ENCODE measurements around the gene BAIAP2L2.
"Not testable (repeated sequence)": the region's sequence is repeated elsewhere in the genome, so short reads cannot be mapped to it uniquely, and the experiment has no call there.

BAIAP2L2 gene

GRCh38 chr22:38126928-38127668 lies 16.6 kb upstream of the BAIAP2L2 start:
- no peak for DNase-seq (ENCODE audit: low read depth)

DNA sequence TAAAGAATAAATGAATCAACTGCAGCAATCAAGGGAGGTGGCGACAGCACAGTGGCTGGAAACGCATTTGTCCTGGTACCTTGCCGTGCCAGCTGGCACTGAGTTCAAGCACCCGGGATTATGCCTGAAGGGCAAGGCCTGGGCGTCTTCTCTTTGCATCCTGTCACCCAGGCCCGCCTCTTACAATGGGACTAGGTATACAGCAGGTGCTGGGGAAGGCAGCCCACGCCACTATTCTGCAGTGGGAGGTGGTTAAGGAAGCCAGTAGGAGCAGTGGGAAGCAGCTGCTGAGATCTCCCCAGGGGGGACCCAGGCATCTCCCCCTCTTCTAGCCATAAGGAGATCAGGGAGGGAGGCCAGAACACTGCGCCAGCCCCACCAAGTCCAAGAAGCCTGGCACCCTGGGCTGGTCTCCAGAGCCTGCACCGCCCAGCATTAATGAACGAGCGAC lies 15.3 kb upstream of the BAIAP2L2 start:
- DNase-seq (ENCODE audit: low read depth) = no peak

GRCh38 chr22:38125038-38125610 lies 14.6 kb upstream of the BAIAP2L2 start:
- DNase-seq (ENCODE audit: low read depth) = no peak

- no peak for DNase-seq (ENCODE audit: low read depth)
Measured at GRCh38 chr22:38124236-38124974, 13.9 kb upstream of the BAIAP2L2 start.

- DNase-seq (ENCODE audit: low read depth) = no peak
Measured at GRCh38 chr22:38122616-38123015, 12.1 kb upstream of the BAIAP2L2 start.

DNA sequence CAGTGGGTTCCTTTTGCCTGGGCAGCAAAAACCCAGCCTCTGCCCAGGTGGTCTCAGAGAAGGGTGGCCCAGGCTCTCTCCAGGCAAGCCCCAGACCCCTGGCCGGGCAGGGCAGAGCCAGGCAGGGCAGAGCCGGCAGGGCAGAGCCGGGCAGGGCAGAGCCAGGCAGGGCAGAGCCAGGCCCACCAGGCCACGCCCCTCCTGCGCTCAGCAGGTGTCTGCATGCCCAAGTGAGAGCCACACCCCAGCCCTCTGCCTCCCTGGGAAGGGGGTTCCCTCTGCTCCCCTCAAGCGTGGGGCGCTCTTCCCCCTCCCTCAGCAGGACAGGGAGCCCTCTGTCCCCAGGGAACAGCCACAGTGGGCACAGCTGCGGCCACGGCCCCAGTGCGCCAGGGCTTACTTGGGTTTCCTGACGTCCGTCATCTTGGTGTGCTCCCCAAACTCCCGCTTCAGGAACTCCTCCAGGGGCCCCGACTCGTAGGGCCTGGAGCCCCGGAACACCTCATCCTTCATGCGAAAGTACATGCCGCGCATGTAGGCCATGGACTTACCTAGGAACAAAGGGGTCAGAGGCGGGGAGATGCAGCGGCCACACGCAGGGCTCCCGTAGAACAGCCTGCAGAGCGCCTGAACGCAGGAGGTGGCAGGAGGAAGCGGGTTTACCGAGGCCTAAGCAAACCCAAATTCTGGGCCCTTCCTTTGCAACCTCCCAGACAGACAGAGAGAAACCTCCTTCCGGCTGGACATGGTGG lies 10.1 kb upstream of the BAIAP2L2 start:
- no peak for DNase-seq (ENCODE audit: low read depth)

GRCh38 chr22:38118747-38119146 lies 8.3 kb upstream of the BAIAP2L2 start:
- DNase-seq (ENCODE audit: low read depth) = not testable (repeated sequence)

GRCh38 chr22:38118182-38118581 lies 7.7 kb upstream of the BAIAP2L2 start:
- no peak for DNase-seq (ENCODE audit: low read depth)

GRCh38 chr22:38117556-38117955 lies 7.1 kb upstream of the BAIAP2L2 start:
- not testable (repeated sequence) for DNase-seq (ENCODE audit: low read depth)

DNA sequence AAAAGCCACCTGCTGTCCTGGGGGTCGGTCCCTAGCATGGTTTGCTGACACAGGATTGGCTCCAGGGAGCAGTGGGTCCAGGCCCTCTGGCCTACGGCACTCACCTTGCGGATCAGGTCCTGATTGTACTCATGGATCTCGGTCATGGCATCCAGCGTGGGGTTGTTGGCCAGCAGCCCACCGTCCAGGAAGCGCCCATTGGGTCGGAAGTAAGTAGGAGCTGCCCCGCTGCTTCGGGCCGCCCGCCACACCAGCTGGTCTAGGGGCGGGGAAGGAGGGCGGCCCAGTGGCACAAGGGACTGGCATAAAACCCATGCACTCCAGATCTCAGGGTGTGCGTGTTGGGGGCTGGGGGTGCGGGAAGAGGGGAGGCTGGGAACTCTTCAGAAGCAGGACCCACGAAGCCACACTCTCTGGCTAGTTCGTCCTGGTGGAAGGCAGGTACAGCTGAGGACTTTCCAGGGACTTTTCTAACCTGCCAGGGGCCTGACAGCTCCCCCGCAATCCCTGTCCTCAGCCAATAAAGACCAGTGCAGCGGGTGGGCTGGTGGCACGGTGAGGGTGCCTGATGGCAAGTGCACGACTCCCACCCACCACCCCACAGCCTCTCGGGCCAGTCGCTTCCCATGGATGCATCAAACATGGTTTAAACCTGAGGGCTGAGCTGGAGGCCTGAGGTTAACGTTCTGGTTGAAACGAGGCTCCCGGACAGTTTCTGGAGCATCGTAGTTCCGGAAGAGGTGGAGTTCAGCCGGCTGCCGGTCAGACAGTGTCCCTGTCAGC lies 5.1 kb upstream of the BAIAP2L2 start:
- no peak for DNase-seq (ENCODE audit: low read depth)

DNA sequence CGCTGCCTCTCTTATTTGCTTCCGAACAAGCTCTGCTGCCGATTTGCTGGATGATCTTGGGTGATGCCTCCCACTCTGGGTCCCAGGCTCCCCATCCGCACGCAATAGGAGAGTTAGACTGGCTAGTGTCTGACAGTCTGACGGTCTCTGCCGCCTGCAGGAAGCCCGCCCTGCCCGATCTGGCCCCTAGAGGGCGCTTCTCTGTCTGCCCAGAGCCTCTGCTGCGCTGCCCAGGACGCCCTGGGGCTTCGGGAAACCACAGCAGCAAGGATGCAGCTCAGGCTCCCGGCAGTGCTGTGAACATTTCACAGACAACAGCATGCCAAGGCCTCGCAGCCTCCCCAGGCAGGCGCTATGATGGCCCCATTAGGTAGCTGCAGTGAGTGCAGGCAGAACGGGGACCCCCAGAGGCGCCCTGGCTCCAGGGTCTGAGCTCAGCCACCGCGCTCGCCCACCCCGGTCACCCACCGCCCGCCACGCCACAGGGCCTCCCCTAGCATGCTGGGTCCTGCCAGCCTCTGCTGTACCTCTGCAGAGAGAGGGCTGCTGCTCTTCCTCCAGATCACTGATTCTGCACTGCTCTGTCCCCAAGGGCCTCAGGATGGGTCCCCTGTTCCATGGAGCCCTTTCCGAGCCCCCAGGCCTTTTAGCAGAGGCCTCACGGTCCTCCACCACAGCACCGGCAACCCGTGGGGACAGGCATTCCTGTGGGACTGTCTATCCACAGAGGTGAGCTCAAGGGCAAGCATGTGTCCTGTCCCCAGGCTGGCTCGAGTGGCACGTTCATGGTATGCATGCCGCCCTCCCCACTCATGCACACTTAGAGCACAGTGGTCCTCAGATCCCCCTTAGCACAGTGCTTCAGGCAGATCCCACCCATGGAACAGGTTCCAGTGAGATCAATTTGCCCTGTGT lies 4.3 kb upstream of the BAIAP2L2 start:
- DNase-seq (ENCODE audit: low read depth) = peak; percentile 49

GRCh38 chr22:38112381-38112780 lies 1.9 kb upstream of the BAIAP2L2 start:
- DNase-seq (ENCODE audit: low read depth) = no peak

GRCh38 chr22:38111925-38112355 lies 1.5 kb upstream of the BAIAP2L2 start:
- DNase-seq (ENCODE audit: low read depth) = no peak

GRCh38 chr22:38110863-38111852 lies 674 bp upstream of the BAIAP2L2 start:
- no peak for DNase-seq (ENCODE audit: low read depth)

- DNase-seq (ENCODE audit: low read depth) = no peak
Measured at GRCh38 chr22:38109371-38110001, 998 bp downstream of the BAIAP2L2 start.

GRCh38 chr22:38108561-38109319 lies 1.7 kb downstream of the BAIAP2L2 start:
- no peak for DNase-seq (ENCODE audit: low read depth)

DNA sequence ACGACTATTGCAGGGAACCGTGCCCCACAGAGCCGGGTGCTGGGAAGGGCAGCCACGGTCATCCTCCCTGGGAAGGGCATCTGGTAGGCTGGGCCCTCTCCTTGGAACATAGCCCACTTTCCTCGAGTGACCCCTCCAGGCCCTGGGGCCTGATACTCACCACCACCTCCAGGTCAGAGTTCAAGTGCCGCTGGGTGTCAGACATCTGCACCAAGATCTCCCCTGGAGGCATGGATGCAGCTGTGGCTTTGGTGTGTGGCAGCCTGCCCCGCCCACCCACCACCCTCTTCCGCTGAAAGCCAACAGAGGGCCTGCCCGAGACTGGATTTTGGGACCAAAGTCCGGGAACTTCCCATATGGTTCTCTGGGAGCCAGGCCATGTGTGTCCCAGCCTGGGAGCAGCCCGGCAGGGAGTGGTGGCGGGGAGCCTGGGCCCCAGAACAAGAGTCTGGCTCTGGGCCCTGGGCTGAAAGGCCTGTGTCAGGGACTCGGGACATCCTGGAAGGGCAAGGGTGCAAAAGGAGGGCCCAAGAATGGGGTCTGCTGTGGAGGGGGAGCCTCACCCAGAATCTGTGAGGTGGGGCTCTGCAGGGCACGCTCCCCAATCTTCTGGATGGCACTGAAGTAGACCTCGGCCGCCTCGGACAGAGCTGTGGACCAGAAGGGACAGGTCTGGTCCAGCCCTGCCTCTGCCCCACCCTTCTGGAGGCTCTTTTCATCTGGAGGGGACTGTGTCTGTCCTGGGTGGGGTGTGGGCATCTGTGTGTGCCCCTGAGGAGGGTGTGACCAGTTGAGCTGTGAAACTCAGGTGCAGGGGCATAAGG lies 2.6 kb downstream of the BAIAP2L2 start:
- no peak for DNase-seq (ENCODE audit: low read depth)

Measured in stimulated activated CD8-positive, alpha-beta memory T cell treated with anti-CD3 and anti-CD28 coated beads, Interleukin-12 subunit alpha, Interleukin-12 subunit beta, amount 100 ng/mL, for 1 hour (primary cell).